ENCODE measurements around the gene METTL23. TPM values are rescaled to one million over a fixed set of nuclear protein-coding genes. Genes with fewer than 3 reads are reported as not detected.

METTL23 gene, protein sequence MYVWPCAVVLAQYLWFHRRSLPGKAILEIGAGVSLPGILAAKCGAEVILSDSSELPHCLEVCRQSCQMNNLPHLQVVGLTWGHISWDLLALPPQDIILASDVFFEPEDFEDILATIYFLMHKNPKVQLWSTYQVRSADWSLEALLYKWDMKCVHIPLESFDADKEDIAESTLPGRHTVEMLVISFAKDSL
- polyA plus RNA-seq (ENCODE audit: insufficient read length): 22.1 TPM

DNA sequence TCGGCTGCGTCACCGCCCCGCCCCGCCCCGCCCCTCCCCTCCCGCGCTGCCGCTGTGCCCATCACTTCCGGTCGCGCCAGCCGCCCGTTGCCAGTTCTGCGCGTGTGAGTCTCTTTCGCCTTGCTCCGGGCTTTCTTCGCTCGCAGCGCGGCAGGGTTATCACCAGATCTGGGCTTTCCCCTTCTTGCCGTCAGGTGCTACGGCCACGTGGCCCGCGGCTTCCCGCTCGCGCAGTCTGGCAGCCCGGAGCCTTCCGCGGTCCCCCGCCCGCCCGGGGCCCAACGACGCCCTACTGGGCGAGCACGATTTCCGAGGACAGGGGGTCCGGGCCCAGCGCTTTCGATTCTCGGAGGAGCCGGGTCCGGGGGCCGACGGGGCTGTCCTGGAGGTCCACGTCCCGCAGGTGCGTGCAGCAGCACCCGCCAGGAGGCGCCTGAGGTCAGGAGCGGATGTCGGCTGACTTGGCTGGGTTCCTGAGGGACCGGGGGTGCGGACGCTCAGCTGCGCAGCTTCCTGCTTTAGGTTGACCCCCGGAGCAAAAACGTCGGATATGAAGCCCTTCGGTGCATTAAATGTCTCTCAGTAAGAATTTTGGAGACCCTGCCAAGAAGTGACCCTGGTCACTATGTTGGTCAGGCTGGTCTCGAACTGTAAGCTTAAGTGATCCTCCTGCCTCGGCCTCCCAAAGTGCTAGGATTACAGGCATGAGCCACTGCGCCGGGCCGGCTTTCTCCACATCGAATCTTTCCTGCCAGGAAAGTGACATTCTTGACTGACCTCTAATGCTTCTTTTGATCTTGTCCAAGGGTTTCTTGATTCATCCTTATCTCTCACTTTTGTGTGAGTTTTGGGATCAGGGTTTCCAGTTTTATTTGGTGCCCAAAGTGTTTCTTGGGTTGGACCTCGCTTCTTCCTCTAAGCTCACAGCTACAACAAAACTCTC is at the start of gene METTL23:
METTL23 (plus strand) TSS at position 64 of the 943 bp plus-strand sequence. CDS start 2,872 bp downstream, outside the sequence.
- DNase-seq: peak; percentile 84

DNA sequence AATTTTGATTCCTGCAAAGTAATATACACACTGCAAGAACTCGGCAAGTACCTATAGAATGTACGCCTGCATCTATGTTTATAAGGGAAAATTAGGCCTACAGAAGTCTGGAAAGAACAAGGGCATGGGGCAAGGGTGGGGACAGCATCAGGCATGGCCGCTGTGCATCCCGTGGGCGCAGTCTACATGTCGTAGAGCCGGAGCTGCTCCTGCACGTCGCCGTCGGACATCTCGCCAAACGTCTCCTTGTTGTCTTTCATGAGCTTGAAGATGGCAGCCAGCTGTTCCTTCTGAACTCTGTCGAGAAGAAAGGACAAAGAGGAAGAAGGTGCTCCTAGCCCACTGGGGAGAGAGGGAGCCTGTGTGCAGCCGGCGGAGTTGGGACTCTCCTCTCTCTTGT is 49.2 kb upstream of the METTL23 start:
- no peak for DNase-seq

DNA sequence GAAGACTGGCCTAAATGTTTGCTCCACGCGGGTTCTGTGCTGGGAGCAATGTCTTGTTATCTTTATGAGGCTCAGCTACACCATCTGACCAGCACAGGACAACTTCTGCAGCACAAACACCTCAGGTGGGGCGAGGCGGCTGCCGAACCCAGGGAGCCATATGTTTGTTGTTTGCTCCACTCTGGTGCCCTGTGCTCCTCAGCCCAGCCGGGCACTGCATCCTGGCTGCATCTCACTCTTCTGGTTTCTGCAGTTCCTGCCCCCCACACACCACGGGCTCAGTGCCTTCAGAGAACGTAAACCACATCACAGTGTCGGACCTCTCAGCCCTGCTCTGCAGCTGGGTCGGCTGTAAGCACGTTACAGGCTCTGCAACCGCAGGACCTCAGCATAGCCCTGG is 48.3 kb upstream of the METTL23 start:
- no peak for DNase-seq

DNA sequence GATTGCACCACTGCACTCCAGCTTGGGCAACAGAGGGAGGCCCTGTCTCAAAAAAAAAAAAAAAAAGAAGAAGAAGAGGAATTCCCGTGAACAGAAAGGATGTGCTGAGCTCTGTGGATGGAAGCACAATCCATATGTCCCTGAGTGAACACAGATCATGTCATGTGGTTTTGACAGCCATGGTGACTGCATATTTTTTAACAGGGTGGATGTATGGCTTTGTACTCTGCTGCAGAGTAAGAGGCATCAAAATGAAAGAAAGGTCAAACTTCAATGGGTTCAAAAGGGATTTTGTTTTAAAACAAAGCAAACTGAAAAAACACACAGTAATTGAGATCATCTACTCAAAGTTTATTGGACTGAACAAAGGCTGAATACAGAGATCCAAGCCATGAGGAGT is 47.4 kb upstream of the METTL23 start:
- DNase-seq: no peak

DNA sequence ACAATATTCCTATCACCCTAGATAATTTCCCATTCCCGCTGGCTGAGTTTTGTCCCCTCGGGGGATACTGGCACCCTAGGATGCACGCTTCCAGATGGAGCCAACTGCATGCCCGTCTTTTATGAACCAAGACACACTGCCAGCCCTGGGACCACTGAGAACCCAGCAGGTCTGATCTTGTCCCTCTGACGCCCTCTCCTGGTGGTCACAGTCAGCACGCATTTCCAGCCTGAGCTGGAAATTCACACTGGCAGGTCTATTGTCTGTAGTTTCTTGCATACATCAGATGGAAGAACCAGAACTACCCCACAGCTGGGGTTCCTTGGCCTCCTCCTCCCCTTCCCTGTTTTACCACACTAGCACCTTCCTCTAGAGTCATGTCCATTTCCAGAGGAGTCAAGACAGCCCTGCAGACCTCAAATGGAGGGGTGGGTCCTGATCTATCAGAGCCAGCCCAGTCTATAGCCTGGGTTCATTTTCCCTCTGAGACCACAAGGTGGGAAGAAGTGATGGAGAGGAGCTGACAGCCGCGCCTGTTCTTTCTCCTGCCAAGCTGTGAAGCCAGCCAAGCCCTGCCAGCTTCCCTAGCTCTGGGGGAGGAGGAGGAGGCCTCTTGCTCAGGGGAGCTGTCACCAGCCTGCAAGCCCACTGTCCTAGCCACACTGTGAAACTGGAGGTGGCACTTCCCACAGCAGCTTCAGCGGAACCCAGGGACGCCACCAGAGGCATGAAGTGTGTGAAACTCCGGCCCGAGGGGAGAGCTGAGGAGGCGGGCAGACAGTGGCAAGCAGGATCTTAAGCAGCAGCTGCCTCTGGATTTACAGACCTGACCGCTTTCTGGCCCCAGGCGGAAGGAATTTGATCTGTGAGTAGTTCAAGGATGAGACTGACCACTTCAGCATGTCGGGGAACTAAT is 45.2 kb upstream of the METTL23 start:
- DNase-seq: no peak

DNA sequence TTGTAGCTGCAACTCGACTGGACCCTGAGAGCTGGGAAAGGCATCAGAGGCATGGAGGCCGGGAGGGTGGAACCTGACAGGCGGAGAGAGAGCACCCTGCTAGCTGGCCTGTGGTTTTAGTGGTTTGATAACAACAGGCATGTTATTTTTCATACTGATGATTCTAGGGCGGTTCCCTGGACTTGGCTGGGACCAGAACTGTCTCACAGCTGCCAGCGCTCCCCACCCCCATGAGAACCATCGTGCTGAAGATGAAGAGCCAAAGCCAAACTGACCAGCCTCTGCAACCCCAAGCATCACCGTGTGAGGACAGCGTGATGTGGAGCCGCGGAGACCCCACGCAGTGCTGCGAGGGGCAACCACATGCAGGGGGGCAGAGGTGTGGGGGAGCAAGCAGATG is 44.3 kb upstream of the METTL23 start:
- DNase-seq: no peak

DNA sequence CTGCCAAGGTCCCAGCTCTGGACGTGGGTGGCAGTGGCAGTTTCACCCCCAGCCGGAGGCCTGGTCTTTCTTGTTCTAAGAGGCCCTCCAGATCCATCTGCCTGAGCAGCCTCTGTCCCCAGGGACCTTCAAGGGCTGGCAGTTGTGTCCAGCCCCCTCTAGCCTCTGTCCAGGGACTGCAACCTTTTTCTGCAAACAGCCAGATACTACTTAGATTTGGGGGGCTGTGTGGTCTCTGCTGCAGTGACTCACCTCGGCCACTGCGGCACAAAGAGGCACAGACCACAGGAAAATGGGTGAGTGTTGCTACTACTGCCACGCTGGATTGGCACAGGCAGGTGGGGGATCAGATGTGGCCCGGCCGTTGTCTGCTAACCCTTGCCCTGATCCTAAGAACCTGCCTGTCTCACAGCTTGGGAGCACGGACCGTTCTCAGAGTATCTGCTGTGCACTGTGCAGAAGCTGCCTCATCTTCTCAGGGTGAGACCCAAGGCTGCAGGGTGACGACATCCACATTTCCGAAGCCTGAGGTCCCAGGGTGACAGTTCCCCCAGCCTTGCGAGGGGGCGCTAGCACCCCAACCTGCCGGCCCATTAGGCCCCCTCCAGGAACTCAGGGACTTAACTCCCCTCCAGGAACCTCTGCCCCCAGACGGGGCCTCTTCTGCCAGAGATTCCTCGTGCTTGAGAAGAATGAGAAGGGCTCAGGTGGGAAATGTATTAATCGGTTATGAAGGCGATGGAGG is 43.5 kb upstream of the METTL23 start:
- DNase-seq: no peak

DNA sequence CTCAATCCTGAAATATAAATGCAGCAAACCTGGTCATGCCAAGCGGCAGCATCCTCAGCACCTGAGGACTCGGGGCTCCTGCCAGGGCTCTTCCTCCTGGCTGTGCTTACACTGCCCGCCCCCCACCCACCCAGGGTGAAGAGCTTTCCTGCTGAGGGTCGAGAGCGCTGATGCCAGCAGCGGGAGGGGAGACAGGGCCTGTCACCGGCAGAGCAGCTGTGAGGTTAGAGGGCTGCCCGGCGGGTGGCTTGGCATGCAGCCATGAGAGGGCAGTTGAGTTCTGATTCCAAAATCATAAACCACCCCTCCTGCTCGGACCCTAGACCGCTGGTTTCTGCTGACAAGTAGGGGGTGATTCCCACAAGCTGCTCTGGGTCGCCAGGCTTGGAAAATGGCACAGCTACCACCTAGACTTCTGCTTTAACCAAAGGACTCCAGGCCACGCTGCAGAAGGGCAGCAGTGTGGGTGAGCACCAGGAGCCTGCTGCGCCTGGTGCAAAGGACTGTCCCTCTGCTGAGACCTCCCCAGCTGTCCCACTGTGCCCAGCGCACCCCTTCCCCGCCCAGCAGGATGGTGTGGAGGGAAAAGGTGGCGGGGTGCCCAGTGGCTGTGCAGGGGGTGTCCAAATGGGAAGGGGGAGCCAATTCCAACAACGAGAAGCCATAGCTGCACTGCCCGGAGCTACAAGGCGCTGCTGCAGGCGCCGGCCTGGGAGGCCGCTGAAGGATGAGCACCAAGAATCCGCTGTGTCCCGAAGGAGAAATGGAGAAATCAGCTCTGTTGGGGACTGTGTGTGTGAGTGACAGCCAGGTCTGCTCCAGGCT is 42.5 kb upstream of the METTL23 start:
- no peak for DNase-seq

DNA sequence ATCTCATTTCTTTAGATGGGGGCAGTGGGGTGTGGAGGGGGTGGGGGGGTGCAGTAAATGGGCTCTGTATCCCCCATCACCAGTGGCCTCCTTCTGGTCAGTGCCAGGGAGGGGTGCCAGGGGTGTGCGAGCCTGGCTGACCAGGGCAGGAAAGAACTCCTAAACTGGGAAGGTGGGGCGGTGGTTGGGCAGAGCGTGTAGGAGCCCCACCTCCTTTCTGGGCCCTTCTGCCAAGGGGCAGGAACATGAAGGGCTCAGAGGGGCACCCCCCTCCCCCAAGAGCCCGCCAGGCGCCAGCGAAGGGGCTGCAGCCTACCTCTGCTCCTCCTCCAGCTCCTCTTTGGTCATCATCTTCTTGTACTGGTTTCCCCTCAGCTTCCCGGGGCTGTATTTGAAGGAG is 41.9 kb upstream of the METTL23 start:
- no peak for DNase-seq

DNA sequence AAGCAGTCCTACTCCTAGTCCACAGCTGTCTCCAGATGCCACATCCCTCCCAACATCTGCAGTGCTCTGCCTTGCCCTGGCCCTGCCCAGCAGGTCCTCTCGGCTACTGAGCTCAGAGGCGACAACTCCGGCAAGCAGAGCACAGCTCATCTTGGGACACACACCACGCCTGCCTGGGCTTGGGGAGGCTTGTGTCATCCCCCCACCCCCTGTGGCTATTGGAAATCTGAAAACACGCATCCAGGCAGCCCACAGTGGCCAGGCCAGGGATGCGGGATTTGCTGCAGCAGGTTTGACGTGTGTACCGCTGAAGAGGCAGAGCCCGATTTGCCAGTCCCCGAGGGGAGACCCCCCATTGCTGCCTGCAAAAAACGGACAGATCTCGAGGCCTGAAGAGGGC is 41.3 kb upstream of the METTL23 start:
- DNase-seq: no peak

DNA sequence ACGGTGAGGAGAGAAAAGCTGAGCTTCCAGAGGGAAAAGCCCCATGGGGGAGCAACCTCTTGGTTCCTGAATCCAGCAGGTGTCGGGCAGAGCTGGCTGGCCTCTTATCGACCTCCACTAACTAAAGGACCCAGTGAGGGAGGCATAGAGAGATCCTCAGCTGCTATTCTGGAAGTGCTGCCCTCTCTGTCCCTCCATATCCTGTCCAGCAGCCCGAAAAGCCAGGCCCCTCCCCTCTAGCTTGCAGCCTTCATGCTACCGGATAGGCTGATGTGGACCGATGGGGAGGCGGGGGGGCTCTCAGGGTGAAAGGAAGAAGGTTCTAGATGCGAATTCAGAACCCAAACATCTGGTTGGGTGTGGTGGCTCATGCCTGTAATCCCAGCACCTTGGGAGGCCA is 40.8 kb upstream of the METTL23 start:
- no peak for DNase-seq

DNA sequence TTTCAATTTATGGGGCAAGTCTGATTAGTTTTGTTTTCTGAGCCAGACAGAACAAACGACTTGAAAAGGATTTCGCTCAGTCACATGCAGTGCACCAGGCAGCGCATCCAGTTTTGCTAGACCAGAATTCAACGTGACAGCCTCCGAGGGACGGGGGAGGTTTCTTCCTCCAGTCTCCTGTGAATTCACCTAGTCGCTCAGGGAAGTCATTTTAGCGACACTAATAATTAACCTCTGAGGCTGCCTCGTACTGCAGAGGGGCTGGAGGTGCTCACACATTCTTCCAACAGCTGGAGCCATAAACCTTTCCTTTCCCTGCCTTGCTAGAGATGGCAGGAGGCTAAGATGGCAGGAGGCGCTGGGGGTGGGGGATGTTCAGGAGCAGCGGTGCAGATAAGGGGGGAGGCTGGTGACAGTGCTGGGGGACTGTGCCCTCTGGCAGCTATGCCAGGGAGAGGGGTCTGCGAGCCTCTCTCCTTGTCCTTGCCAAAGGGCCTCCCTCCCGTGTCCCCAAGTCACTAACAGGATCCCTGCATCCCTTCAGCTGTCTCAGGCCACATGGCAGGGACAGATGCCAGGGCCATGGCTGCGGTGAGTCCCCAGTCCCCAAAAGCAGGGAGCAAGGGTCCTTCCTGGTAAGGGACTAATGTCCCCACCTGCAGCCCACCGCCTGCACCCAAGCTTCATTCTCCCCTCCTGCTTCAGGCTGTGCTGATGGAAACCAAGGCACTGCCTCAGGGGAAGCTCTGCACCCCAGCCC is 39.9 kb upstream of the METTL23 start:
- DNase-seq: no peak

DNA sequence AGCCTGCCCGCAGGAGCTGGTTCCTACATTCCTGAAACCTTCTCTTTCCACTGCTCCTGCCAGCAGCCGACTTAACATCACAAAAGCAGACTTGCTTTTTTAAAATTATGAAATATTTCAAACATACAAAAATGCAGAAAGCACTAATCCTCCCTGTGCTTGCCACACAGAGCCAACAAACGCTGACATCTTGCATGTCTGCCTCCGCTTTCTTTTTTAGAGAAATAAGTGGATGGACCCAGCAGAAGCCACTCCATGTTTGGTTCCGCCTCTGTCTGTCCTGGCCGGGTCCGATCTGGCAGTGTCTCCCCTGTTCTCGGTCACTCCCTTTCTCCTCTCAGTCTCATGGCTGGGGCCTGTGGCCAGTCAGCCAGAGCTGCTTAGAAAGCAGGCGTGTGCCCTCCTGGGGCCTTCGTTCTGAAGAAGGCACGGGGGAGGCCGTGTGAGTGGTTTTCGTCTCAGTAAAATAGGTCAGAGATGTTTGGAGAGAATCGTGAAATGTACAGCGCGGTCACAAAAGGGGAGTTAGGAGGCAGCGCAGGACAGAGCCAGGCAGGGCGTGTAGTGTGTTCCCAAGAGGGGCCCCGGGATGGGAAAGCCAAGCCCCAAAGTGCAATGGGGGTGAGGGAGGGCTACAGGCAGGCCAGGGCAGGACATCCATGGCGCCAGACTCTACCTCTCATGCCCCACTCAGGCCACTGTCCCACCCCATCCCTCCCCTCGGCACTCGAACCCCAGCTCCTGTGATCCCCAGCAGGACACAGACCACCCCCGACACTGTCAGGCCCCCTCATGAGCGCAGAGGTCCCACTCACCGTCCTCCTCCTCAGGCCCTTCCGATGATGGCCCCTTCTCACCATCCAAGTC is 39.1 kb upstream of the METTL23 start:
- DNase-seq: peak; percentile 66

DNA sequence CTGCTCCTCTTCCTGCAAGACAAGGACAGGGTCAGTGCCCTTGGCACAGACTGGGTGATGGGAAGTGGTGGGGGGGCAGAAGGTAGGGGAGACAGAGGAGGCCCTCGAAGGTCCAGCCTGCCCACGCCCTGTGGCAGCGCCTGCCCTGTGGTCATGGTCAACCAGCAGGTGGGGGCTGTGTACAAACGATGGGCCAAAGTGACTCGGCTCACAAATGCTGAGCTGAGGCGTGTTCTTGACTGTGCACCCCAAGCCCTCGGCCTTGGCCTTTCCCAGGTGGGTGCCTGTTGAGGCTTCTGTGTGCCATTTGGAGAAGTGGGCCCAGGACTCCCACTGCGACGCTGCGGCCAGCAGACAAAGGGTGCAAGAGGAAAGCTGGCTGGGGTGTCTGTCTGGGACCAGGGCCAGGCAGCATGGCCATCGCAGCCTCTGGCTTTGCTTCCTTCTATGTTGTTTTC is 38.4 kb upstream of the METTL23 start:
- DNase-seq: no peak

DNA sequence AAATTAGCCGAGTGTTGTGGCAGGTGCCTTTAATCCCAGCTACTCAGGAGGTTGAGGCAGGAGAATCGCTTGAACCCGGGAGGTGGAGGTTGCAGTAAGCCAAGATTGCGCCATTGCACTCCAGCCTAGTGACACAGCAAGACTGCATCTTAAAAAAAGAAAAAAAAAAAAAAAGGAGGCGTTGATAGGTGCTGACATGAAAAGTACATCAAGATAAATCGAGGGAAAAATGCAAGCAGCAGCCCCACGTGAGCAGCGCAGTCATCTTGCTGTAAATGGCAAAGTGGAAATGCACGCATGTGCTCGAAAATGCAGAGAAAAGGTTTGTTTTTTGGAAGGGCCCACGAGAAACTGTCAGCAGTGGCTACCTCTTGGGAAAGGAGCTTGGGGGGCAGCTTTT is 36.8 kb upstream of the METTL23 start:
- no peak for DNase-seq

DNA sequence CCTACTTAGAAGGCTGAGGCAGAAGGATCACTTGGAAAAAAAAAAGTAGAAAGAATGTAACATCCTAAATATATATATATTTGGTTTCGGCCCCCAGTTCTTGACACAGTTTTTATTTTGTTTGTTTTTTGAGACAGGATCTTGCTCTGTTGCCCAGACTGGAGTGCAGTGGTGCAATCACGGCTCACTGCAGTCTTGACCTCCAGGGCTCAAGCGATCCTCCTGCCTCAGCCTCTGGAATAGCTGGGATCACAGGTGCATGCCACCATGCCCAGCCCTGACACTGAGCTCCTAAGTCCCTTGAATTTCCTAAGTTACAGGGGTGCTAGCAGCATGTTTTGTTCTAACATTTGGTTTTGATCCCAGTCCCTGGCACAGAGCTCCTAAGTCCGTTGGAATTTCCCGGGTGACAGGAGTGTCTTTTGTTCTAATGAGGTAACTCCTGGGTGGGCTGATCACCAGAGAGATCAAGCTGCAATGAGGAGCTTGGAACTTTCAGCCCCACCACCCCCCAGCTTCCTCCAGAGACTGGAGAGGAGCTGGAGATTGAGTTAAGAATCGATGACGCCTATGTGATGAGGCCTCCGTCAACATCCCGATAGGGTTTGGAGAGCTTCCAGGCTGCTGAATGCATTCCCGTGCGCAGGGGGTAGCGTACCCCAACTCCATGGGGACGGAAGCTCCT is 35.9 kb upstream of the METTL23 start:
- no peak for DNase-seq

DNA sequence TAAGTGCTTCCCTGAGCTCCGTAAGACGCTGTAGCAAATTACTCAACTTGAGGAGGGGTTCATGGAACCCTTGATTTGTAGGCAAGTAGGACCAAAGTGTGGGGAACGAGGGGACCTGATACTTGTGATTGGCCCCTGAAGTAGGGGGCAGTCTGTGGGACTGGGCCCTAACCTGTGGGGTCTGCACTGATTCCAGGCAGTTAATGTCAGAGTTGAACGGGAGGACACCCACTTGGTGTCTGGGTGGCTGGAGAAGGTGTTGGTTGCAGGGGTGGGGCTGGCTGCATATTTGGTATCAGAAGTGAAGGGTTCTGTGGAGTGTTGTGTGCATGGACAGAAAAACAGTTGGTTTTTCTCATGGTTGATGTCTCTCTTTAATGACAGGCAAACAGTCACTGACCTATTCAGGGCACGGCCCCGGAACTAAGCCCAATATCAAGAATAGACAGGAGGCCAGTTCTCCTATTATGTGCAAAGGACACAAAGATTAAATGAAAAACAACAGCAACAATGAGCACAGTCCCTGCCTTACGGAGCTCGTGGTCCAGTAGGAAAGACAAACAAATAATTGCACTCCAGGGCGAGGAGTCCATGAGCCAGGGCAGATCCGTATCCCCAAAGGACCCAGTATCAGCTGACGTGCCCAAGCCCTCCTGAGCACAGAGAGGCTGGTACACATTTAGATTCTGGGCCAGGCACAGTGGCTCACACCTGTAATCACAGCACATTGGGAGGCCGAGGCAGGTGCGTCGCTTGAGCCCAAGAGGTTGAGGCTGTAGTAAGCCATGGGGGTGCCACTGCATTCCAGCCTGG is 35.1 kb upstream of the METTL23 start:
- DNase-seq: no peak

All from hindlimb muscle (tissue), 1 donor.